Measurements from ENCODE around the gene MYO9A. TPM values are rescaled to one million over a fixed set of nuclear protein-coding genes. Genes with fewer than 3 reads are reported as not detected.

MYO9A gene
- total RNA-seq, 3 donors from 2014 or later = 40.0 to 79.3 (median 41.8) TPM

DNA sequence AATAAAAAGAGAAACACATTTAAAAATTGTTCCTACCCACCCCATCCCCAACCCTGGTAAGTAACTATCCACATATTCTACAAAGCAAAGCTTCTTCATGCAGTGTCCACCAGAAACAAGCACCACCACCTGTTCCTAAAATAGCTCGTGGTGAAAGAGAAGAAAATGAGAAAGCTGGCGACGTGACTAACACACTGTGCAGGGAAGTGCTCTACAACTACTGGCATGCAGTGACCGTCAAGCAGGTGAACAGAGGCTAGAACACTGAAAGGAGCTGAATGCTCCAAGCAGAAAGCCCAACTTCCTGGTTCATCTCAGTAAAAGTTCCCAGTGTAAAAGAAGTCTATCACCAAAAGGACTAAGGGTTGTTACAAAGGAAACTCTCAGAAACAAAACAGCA lies 226.9 kb downstream of the MYO9A start:
- no peaks in the 10 kb centered on the region for H3K9me3 ChIP-seq
- ATAC-seq (peak; percentile 66), DNase-seq (no peak)
- no peak for TF ChIP-seq CTCF (IDR thresholded peaks at IDR 0.05)
- H3K4me3 ChIP-seq = no peak overlapping the region
- H3K36me3 ChIP-seq (ENCODE audit: low read depth) = no peaks in the 10 kb centered on the region
- peaks cover 3% of the 10 kb centered on the region for H3K4me1 ChIP-seq (ENCODE audit: low read depth)
- intact Hi-C loops (cut with DNase I, micrococcal nuclease) = no loop called here

GRCh38 chr15:71889947-71890346 lies 228.0 kb downstream of the MYO9A start:
- H3K36me3 ChIP-seq (ENCODE audit: low read depth) = no peaks in the 10 kb centered on the region
- intact Hi-C loops (cut with DNase I, micrococcal nuclease) = no loop called here
- no peak for DNase-seq
- ATAC-seq = no peak
- H3K4me1 ChIP-seq (ENCODE audit: low read depth) = peaks cover 3% of the 10 kb centered on the region
- H3K9me3 ChIP-seq = no peaks in the 10 kb centered on the region
- no peak overlapping the region for H3K4me3 ChIP-seq
- no peak for TF ChIP-seq CTCF (IDR thresholded peaks at IDR 0.05)

- no peak for DNase-seq
- Histone ChIP-seq H3K4me1 (ENCODE audit: low read depth) (peaks cover 3% of the 10 kb centered on the region), H3K36me3 (ENCODE audit: low read depth) (no peaks in the 10 kb centered on the region), H3K4me3 (no peak overlapping the region), H3K9me3 (no peaks in the 10 kb centered on the region)
- intact Hi-C loops (cut with DNase I, micrococcal nuclease) = no loop called here
- no peak for TF ChIP-seq CTCF (IDR thresholded peaks at IDR 0.05)
- ATAC-seq = no peak
Observed at GRCh38 chr15:71889385-71889784, 228.6 kb downstream of the MYO9A start.

DNA sequence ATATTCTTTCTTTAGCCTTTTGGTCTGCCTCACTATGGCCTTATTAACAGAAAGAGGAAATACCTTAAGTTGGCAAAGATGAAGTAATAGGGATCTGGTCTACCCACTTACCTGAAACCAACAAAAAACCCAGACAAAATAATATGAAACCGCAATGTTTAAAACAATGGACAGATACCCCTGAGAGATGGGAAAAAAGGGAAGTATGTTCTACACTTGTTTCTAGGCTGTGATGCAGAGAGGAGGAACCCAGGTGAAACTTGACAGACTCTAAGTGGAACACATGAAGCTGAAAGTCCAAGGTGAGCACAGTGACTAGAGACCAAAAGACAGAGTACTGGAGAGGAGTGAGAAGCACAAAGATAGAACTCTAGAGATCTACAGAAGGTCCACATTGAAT lies 229.2 kb downstream of the MYO9A start:
- H3K4me1 ChIP-seq (ENCODE audit: low read depth) = peaks cover 3% of the 10 kb centered on the region
- ATAC-seq (no peak), DNase-seq (no peak)
- no peak for TF ChIP-seq CTCF (IDR thresholded peaks at IDR 0.05)
- H3K4me3 ChIP-seq = no peak overlapping the region
- intact Hi-C loops (cut with DNase I, micrococcal nuclease) = no loop called here
- no peaks in the 10 kb centered on the region for H3K9me3 ChIP-seq
- H3K36me3 ChIP-seq (ENCODE audit: low read depth) = no peaks in the 10 kb centered on the region

- no peak for TF ChIP-seq CTCF (IDR thresholded peaks at IDR 0.05)
- Histone ChIP-seq H3K4me3 (no peak overlapping the region), H3K36me3 (ENCODE audit: low read depth) (no peaks in the 10 kb centered on the region), H3K4me1 (ENCODE audit: low read depth) (no peaks in the 10 kb centered on the region), H3K9me3 (no peaks in the 10 kb centered on the region)
- no peak for ATAC-seq
- no peak for DNase-seq
- intact Hi-C loops (cut with DNase I, micrococcal nuclease) = no loop called here
Observed at GRCh38 chr15:71885390-71885789, 232.6 kb downstream of the MYO9A start.

GRCh38 chr15:71883447-71883846 lies 234.5 kb downstream of the MYO9A start:
- intact Hi-C loops (cut with DNase I, micrococcal nuclease) = no loop called here
- ATAC-seq (no peak), DNase-seq (no peak)
- Histone ChIP-seq H3K4me3 (no peak overlapping the region), H3K9me3 (no peaks in the 10 kb centered on the region), H3K4me1 (ENCODE audit: low read depth) (no peaks in the 10 kb centered on the region), H3K36me3 (ENCODE audit: low read depth) (no peaks in the 10 kb centered on the region)
- no peak for TF ChIP-seq CTCF (IDR thresholded peaks at IDR 0.05)
